T-cell (primary cell): Measurements from ENCODE around the gene SMAD4. TPM values are rescaled to one million over a fixed set of nuclear protein-coding genes. Genes with fewer than 3 reads are reported as not detected.

Source experiments
- ATAC-seq, 4 experiments: fragments of 200-7000 bp in 3 of 4; fragments of 150-1000 bp in 1 of 4; cut with Tn5 transposase; replicated peaks in 1 of 4; 1 replicate in 3 of 4; 2 replicates in 1 of 4; pipeline ENCODE4 v1.10.0; 2021; ENCODE audit warnings: moderate library complexity in 3 of 4, mild to moderate bottlenecking in 2 of 4, moderate number of reproducible peaks in 1 of 4
- CTCF ChIA-PET, 2 donors: fragments of 300-600 bp; sonication (Branson Sonifier 250); formaldehyde crosslinking; loops; one replicate each; lab custom pipeline; 2022; ENCODE audit warnings: antibody characterized with exemption in 2 of 2; lab: Charles Lee
- POLR2A ChIA-PET, 2 donors: fragments of 300-600 bp; sonication (Branson Sonifier 250); formaldehyde crosslinking; loops; one replicate each; lab custom pipeline; 2022; ENCODE audit warnings: antibody characterized with exemption in 2 of 2; lab: Charles Lee
- DNase-seq, 35 experiments: peaks; one replicate each; pipeline versions ENCODE4 v3.0.0 to v3.0.0-alpha.2; 2013 to 2023
- H3K27ac ChIP-seq: one replicate; pipeline ENCODE4 v1.5.1; 2013; ENCODE audit warnings: low read length
- H3K27me3 ChIP-seq, 2 experiments: replicated peaks in 1 of 2; 1 replicate in 1 of 2; 2 replicates in 1 of 2; pipeline versions ENCODE4 v1.6.1 to v1.7.0; 2013; ENCODE audit warnings: low read length in 1 of 2, mixed read lengths in 1 of 2; ENCODE audit not compliant: control insufficient read depth in 2 of 2, insufficient read depth in 2 of 2; ENCODE audit errors: extremely low read depth in 1 of 2
- H3K36me3 ChIP-seq, 2 donors: 1 replicate in 1 of 2; 2 replicates in 1 of 2; pipeline versions ENCODE4 v1.6.1 to v1.7.0; 2013; ENCODE audit warnings: low read length in 1 of 2; ENCODE audit not compliant: control insufficient read depth in 2 of 2, insufficient read depth in 1 of 2; ENCODE audit errors: extremely low read depth in 1 of 2
- H3K4me1 ChIP-seq, 2 experiments: 1 replicate in 1 of 2; 2 replicates in 1 of 2; pipeline versions ENCODE4 v1.6.1 to v1.7.0; 2013; ENCODE audit warnings: low read length in 2 of 2, mixed read lengths in 1 of 2; ENCODE audit not compliant: insufficient read depth in 2 of 2, control insufficient read depth in 1 of 2; ENCODE audit errors: extremely low read depth in 1 of 2
- H3K4me3 ChIP-seq, 2 donors: 1 replicate in 1 of 2; 2 replicates in 1 of 2; pipeline versions ENCODE4 v1.5.1 to v1.7.0; 2013; ENCODE audit warnings: mild to moderate bottlenecking in 2 of 2, low read length in 1 of 2, moderate library complexity in 1 of 2; ENCODE audit not compliant: control insufficient read depth in 1 of 2; ENCODE audit errors: extremely low read depth in 1 of 2
- H3K9me3 ChIP-seq: 2 replicates; pipeline ENCODE4 v1.7.0; 2013
- H3K27ac Mint-ChIP-seq, 2 donors: one replicate each; pipeline ENCODE4 v1.8.0; 2020 to 2021; ENCODE audit warnings: mild to moderate bottlenecking in 2 of 2, mixed read lengths in 2 of 2
- H3K27me3 Mint-ChIP-seq, 2 donors: one replicate each; pipeline ENCODE4 v1.8.0; 2021 to 2022; ENCODE audit warnings: mixed read lengths in 2 of 2
- H3K36me3 Mint-ChIP-seq: one replicate; pipeline ENCODE4 v1.8.0; 2021; ENCODE audit warnings: mixed read lengths
- H3K4me1 Mint-ChIP-seq, 3 donors: one replicate each; pipeline ENCODE4 v1.8.0; 2020 to 2022; ENCODE audit warnings: mixed read lengths in 3 of 3, mild to moderate bottlenecking in 1 of 3
- H3K4me3 Mint-ChIP-seq, 3 donors: one replicate each; pipeline ENCODE4 v1.8.0; 2020 to 2022; ENCODE audit warnings: mild to moderate bottlenecking in 3 of 3, mixed read lengths in 3 of 3, moderate library complexity in 3 of 3
- H3K9me3 Mint-ChIP-seq, 3 donors: one replicate each; pipeline ENCODE4 v1.8.0; 2020 to 2022; ENCODE audit warnings: mixed read lengths in 3 of 3
- WGBS: methylation state at CpG from one replicate; pipeline ENCODE4 v1.1.5; 2013; ENCODE audit warnings: missing lambda C conversion rate; ENCODE audit not compliant: insufficient coverage; 5-methylcytosine and 5-hydroxymethylcytosine counted together
- total RNA-seq, 35 experiments: library from RNA in 6 of 35; stranded (reverse) in 6 of 35; fragments of 120-200 nt in 1 of 35; gene quantifications; one replicate each; pipeline versions ENCODE4 v1.2.1 to v1.2.4 and lab custom pipeline; 2013 to 2026

The SMAD4 gene
- total RNA-seq (100 to 1,000 TPM in 4 of 5 donors, 10 to 100 TPM in 1; 80.9 to 124 (median 117) TPM), total RNA-seq (lab: John Stamatoyannopoulos, UW) (54.5 to 167 (median 90.8) reads per million in 29 experiments)
- total RNA-seq (2013), result 130 TPM

- Mint-ChIP-seq H3K9me3 (no peaks in the 10 kb centered on the region), H3K4me3 (peak within 1 kb of the TSS; percentile 98), H3K36me3 (peaks cover 14% of the 10 kb centered on the region), H3K4me1 (peaks cover 55 to 69% (median 57%) of the 10 kb centered on the region in 3 donors), H3K27ac (peak within 1 kb of the TSS; percentile 97), H3K27me3 (no peaks in the 10 kb centered on the region)
- ATAC-seq (peak; percentile 78 to 83 (median 80)), DNase-seq (peak; percentile 91 to 99 (median 96))
- Histone ChIP-seq H3K4me3 (peak within 1 kb of the TSS; percentile 73 to 81), H3K4me1 (peaks cover 28 to 31% of the 10 kb centered on the region in 2 experiments), H3K9me3 (no peaks in the 10 kb centered on the region), H3K36me3 (peaks cover 0 to 15% of the 10 kb centered on the region in 2 donors), H3K27me3 (no peaks in the 10 kb centered on the region), H3K27ac (peak within 1 kb of the TSS; percentile 87)
- POLR2A ChIA-PET, result interaction anchor here (0.5 to 1.5 kb wide), 8 partner anchors 9 to 748 kb away, joined by 3 to 8 read pairs (median 4); partner anchors contain the start of gene ME2 (in 1 of the 2)
- WGBS, result under 1% methylated on average over 73 of the region's 79 CpGs
- CTCF ChIA-PET, result interaction anchor here (0.7 to 2.4 kb wide), 8 partner anchors 11 to 152 kb away, joined by 3 to 11 read pairs (median 4); no protein-coding TSS in a partner anchor
These were observed at the start of gene SMAD4 for GRCh38 chr18:51029694-51030536. TSS of gene SMAD4 (plus strand) at chr18:51030213. CDS start at chr18:51047047, 16,834 bp downstream.

GRCh38 chr18:50981381-50981780 is 48.6 kb upstream of the SMAD4 start:
- Histone ChIP-seq H3K4me3 (no peak overlapping the region), H3K27ac (no peak overlapping the region), H3K9me3 (no peaks in the 10 kb centered on the region), H3K27me3 (no peaks in the 10 kb centered on the region), H3K4me1 (no peaks in the 10 kb centered on the region), H3K36me3 (peaks cover 11 to 40% of the 10 kb centered on the region in 2 donors)
- no peak for DNase-seq
- CTCF ChIA-PET, result interaction anchor here in 1 of 2 donors (0.7 kb wide), 1 partner anchor 44 kb away, joined by 4 read pairs; no protein-coding TSS in a partner anchor
- H3K27ac Mint-ChIP-seq, result no peak overlapping the region
- H3K4me3 Mint-ChIP-seq, result no peak overlapping the region
- peaks cover 54% of the 10 kb centered on the region for H3K36me3 Mint-ChIP-seq
- H3K27me3 Mint-ChIP-seq, result no peaks in the 10 kb centered on the region
- WGBS, result no CpG with 5 or more reads among the region's 1 CpG
- POLR2A ChIA-PET, result interaction anchor here in 1 of 2 donors (0.7 kb wide), 1 partner anchor 25 kb away, joined by 10 read pairs; no protein-coding TSS in a partner anchor
- peaks cover 0 to 3% (median 0%) of the 10 kb centered on the region in 3 donors for H3K9me3 Mint-ChIP-seq
- ATAC-seq, result no peak
- H3K4me1 Mint-ChIP-seq, result peaks cover 4 to 7% (median 6%) of the 10 kb centered on the region in 3 donors

- no peak for ATAC-seq
- Histone ChIP-seq H3K4me1 (no peaks in the 10 kb centered on the region), H3K9me3 (no peaks in the 10 kb centered on the region), H3K27me3 (no peaks in the 10 kb centered on the region), H3K27ac (no peak overlapping the region), H3K4me3 (no peak overlapping the region), H3K36me3 (peaks cover 11 to 32% of the 10 kb centered on the region in 2 donors)
- no peak for DNase-seq
- Mint-ChIP-seq H3K27ac (no peak overlapping the region), H3K36me3 (peaks cover 54% of the 10 kb centered on the region), H3K9me3 (peaks cover 0 to 3% (median 0%) of the 10 kb centered on the region in 3 donors), H3K27me3 (no peaks in the 10 kb centered on the region), H3K4me1 (peaks cover 4 to 7% (median 6%) of the 10 kb centered on the region in 3 donors), H3K4me3 (no peak overlapping the region)
- POLR2A ChIA-PET, result no interaction called here
- CTCF ChIA-PET, result interaction anchor here in 1 of 2 donors (0.7 kb wide), 1 partner anchor 43 kb away, joined by 4 read pairs; no protein-coding TSS in a partner anchor
- WGBS, result 94% methylated on average over 5 of the region's 8 CpGs
These were observed 47.8 kb upstream of the SMAD4 start for GRCh38 chr18:50982086-50982801.

- H3K4me1 ChIP-seq, result no peaks in the 10 kb centered on the region
- H3K4me3 ChIP-seq, result no peak overlapping the region
- ChIA-PET POLR2A (no interaction called here), CTCF (no interaction called here)
- Mint-ChIP-seq H3K4me1 (peaks cover 4 to 7% (median 6%) of the 10 kb centered on the region in 3 donors), H3K27me3 (no peaks in the 10 kb centered on the region), H3K36me3 (peaks cover 54% of the 10 kb centered on the region), H3K9me3 (peaks cover 0 to 3% (median 0%) of the 10 kb centered on the region in 3 donors), H3K4me3 (no peak overlapping the region), H3K27ac (no peak overlapping the region)
- 100% methylated on average over 3 of the region's 3 CpGs for WGBS
- ATAC-seq (no peak), DNase-seq (no peak)
- peaks cover 6 to 27% of the 10 kb centered on the region in 2 donors for H3K36me3 ChIP-seq
- H3K27me3 ChIP-seq, result no peaks in the 10 kb centered on the region
- no peak overlapping the region for H3K27ac ChIP-seq
- no peaks in the 10 kb centered on the region for H3K9me3 ChIP-seq
These were observed 47.2 kb upstream of the SMAD4 start for GRCh38 chr18:50982802-50983179.

- Histone ChIP-seq H3K36me3 (peaks cover 5 to 14% of the 10 kb centered on the region in 2 donors), H3K9me3 (no peaks in the 10 kb centered on the region), H3K27ac (no peak overlapping the region), H3K4me3 (no peak overlapping the region), H3K27me3 (no peaks in the 10 kb centered on the region), H3K4me1 (no peaks in the 10 kb centered on the region)
- H3K27ac Mint-ChIP-seq, result no peak overlapping the region
- peaks cover 0 to 3% (median 3%) of the 10 kb centered on the region in 3 donors for H3K4me1 Mint-ChIP-seq
- ChIA-PET CTCF (interaction anchor here (0.5 to 0.7 kb wide), 3 partner anchors 21 to 149 kb away, joined by 3 to 9 read pairs (median 3); no protein-coding TSS in a partner anchor), POLR2A (interaction anchor here in 1 of 2 donors (0.6 kb wide), 1 partner anchor 106 kb away, joined by 3 read pairs; no protein-coding TSS in a partner anchor)
- no peaks in the 10 kb centered on the region for H3K27me3 Mint-ChIP-seq
- peaks cover 42% of the 10 kb centered on the region for H3K36me3 Mint-ChIP-seq
- H3K4me3 Mint-ChIP-seq, result no peak overlapping the region
- ATAC-seq (no peak), DNase-seq (no peak)
- H3K9me3 Mint-ChIP-seq, result no peaks in the 10 kb centered on the region
- WGBS, result 100% methylated on average over 1 of the region's 2 CpGs
These were observed 43.5 kb upstream of the SMAD4 start for GRCh38 chr18:50986360-50987087.
